ENCODE measurements around the gene MTURN. TPM values are rescaled to one million over a fixed set of nuclear protein-coding genes. Genes with fewer than 3 reads are reported as not detected.

Gene MTURN
- total RNA-seq, 1 donor from 2014 or later, result 18.0 TPM

GRCh38 chr7:30168835-30169573 is 34.2 kb downstream of the MTURN start:
- H3K9ac ChIP-seq, result no peak overlapping the region

GRCh38 chr7:30169579-30169978 is 34.8 kb downstream of the MTURN start:
- Histone ChIP-seq H3K36me3 (no peaks in the 10 kb centered on the region), H3K9me3 (ENCODE audit: low read depth) (no peaks in the 10 kb centered on the region), H3K4me3 (no peak overlapping the region), H3K27ac (no peak overlapping the region), H3K79me2 (ENCODE audit: low read depth) (no peaks in the 10 kb centered on the region), H3K27me3 (no peaks in the 10 kb centered on the region), H4K20me1 (ENCODE audit: low read depth) (no peaks in the 10 kb centered on the region), H3F3A (ENCODE audit: low read depth) (peaks cover 15% of the 10 kb centered on the region), H3K4me1 (peaks cover 20% of the 10 kb centered on the region), H3K4me2 (no peak overlapping the region), H3K9ac (no peak overlapping the region), H2AFZ (replicated peaks) (no peak overlapping the region)
- DNase-seq (ENCODE audit: low spot score), result no peak
- H3K27ac Mint-ChIP-seq, result no peak overlapping the region
- peaks cover 13% of the 10 kb centered on the region for H3K27me3 Mint-ChIP-seq (ENCODE audit: insufficient read depth, low read depth)
- peaks cover 2% of the 10 kb centered on the region for H3K36me3 Mint-ChIP-seq
- H3K4me3 Mint-ChIP-seq, result no peak overlapping the region
- H3K4me1 Mint-ChIP-seq, result peaks cover 78% of the 10 kb centered on the region
- no peaks in the 10 kb centered on the region for H3K9me3 Mint-ChIP-seq
- TF ChIP-seq EZH2 (IDR thresholded peaks at IDR 0.05), result no peak

More at GRCh38 chr7:30168835-30169573, 34.2 kb downstream of the MTURN start:
- H3K4me2 ChIP-seq, result peak overlapping the region; percentile 51
- peak overlapping the region; percentile 69 for H3K4me3 Mint-ChIP-seq
- H3K4me3 ChIP-seq, result no peak overlapping the region
- H3K79me2 ChIP-seq (ENCODE audit: low read depth), result no peaks in the 10 kb centered on the region
- H3K27me3 Mint-ChIP-seq (ENCODE audit: insufficient read depth, low read depth), result peaks cover 13% of the 10 kb centered on the region
- no peaks in the 10 kb centered on the region for H3K9me3 ChIP-seq (ENCODE audit: low read depth)
- H3K27ac Mint-ChIP-seq, result peak overlapping the region; percentile 73
- peaks cover 2% of the 10 kb centered on the region for H3K36me3 Mint-ChIP-seq
- TF ChIP-seq EZH2phosphoT487 (IDR thresholded peaks at IDR 0.05) (no peak), EZH2 (IDR thresholded peaks at IDR 0.05) (no peak), CTCF (IDR thresholded peaks at IDR 0.05) (no peak)
- H3K4me1 Mint-ChIP-seq, result peaks cover 79% of the 10 kb centered on the region
- no peaks in the 10 kb centered on the region for H4K20me1 ChIP-seq (ENCODE audit: low read depth)
- no peaks in the 10 kb centered on the region for H3K27me3 ChIP-seq
- no peaks in the 10 kb centered on the region for H3K9me3 Mint-ChIP-seq
- no peak overlapping the region for H3K27ac ChIP-seq
- H2AFZ ChIP-seq (replicated peaks), result no peak overlapping the region
- H3F3A ChIP-seq (ENCODE audit: low read depth), result peaks cover 16% of the 10 kb centered on the region
- peaks cover 25% of the 10 kb centered on the region for H3K4me1 ChIP-seq
- DNase-seq (ENCODE audit: low spot score), result peak; percentile 39
- H3K36me3 ChIP-seq, result no peaks in the 10 kb centered on the region

- Histone ChIP-seq H3F3A (ENCODE audit: low read depth) (peaks cover 15% of the 10 kb centered on the region), H3K36me3 (no peaks in the 10 kb centered on the region), H3K27me3 (no peaks in the 10 kb centered on the region), H3K27ac (no peak overlapping the region), H2AFZ (replicated peaks) (no peak overlapping the region), H3K4me3 (no peak overlapping the region), H3K4me2 (no peak overlapping the region), H4K20me1 (ENCODE audit: low read depth) (no peaks in the 10 kb centered on the region), H3K79me2 (ENCODE audit: low read depth) (no peaks in the 10 kb centered on the region), H3K4me1 (peaks cover 20% of the 10 kb centered on the region), H3K9ac (no peak overlapping the region), H3K9me3 (ENCODE audit: low read depth) (no peaks in the 10 kb centered on the region)
- H3K27ac Mint-ChIP-seq, result no peak overlapping the region
- H3K9me3 Mint-ChIP-seq, result no peaks in the 10 kb centered on the region
- DNase-seq (ENCODE audit: low spot score), result no peak
- no peak for TF ChIP-seq EZH2 (IDR thresholded peaks at IDR 0.05)
- no peak for TF ChIP-seq EZH2phosphoT487 (IDR thresholded peaks at IDR 0.05)
- TF ChIP-seq CTCF (IDR thresholded peaks at IDR 0.05), result no peak
- H3K4me3 Mint-ChIP-seq, result peak overlapping the region; percentile 28
- peaks cover 2% of the 10 kb centered on the region for H3K36me3 Mint-ChIP-seq
- peaks cover 75% of the 10 kb centered on the region for H3K4me1 Mint-ChIP-seq
- peaks cover 13% of the 10 kb centered on the region for H3K27me3 Mint-ChIP-seq (ENCODE audit: insufficient read depth, low read depth)
Measured at GRCh38 chr7:30170476-30171205, 35.9 kb downstream of the MTURN start.

Measured in neural progenitor cell (in vitro differentiated cells).